ENCODE measurements around the gene TTN.

DNA sequence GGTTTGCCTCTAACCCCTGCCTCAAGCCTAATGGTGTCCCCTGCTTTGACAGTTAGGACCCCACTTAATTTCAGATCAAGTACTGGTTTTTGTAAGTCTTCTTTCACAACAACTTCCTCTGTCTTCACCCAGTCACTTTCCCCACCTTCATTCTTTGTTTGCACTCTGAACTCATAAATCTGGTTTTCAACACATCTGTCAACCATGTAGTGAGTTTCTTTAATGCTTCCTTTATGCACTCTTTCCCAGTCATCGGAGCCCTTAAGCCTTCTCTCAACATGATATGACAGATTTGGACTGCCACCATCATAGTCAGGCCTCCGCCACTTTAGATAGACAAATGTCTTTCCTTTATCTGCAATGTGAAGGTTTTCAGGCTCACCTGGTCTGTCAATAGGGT, 217.9 kb downstream of the TTN start:
- no peak for TF ChIP-seq POLR2A (IDR thresholded peaks at IDR 0.05)
- TF ChIP-seq, protein P1, sequence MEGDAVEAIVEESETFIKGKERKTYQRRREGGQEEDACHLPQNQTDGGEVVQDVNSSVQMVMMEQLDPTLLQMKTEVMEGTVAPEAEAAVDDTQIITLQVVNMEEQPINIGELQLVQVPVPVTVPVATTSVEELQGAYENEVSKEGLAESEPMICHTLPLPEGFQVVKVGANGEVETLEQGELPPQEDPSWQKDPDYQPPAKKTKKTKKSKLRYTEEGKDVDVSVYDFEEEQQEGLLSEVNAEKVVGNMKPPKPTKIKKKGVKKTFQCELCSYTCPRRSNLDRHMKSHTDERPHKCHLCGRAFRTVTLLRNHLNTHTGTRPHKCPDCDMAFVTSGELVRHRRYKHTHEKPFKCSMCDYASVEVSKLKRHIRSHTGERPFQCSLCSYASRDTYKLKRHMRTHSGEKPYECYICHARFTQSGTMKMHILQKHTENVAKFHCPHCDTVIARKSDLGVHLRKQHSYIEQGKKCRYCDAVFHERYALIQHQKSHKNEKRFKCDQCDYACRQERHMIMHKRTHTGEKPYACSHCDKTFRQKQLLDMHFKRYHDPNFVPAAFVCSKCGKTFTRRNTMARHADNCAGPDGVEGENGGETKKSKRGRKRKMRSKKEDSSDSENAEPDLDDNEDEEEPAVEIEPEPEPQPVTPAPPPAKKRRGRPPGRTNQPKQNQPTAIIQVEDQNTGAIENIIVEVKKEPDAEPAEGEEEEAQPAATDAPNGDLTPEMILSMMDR (IDR thresholded peaks at IDR 0.05): no peak
